Measurements from ENCODE around the gene PIEZO2.

PIEZO2 gene

GRCh38 chr18:11020877-11021414 lies 128.4 kb downstream of the PIEZO2 start (continued):
- TF ChIP-seq ZNF18 (tag by site-specific recombination; IDR thresholded peaks at IDR 0.05), result no peak

GRCh38 chr18:11020161-11020853 lies 129.1 kb downstream of the PIEZO2 start:
- ChIA-PET CTCF (interaction anchor here (0.7 to 3.3 kb wide), 3 partner anchors 20 to 499 kb away, joined by 3 to 13 read pairs (median 6); no protein-coding TSS in a partner anchor), POLR2A (no interaction called here)
- peak; percentile 96 for TF ChIP-seq SP7 (tag by site-specific recombination; IDR thresholded peaks at IDR 0.05)
- TF ChIP-seq ZNF223 (tag by site-specific recombination; IDR thresholded peaks at IDR 0.05), result no peak
- TF ChIP-seq ZNF785 (tag by site-specific recombination; IDR thresholded peaks at IDR 0.05), result no peak
- no peak for TF ChIP-seq ZBTB8A (tag by site-specific recombination; IDR thresholded peaks at IDR 0.05)
- H3K36me3 ChIP-seq (ENCODE audit: control insufficient read depth in 2 of 2, insufficient read depth in 1 of 2, low read length in 2 of 2), result no peaks in the 10 kb centered on the region
- no peak overlapping the region for H3K27ac ChIP-seq (ENCODE audit: extremely low read depth, low read depth, low read length)
- H3K4me3 ChIP-seq (ENCODE audit: low read depth, low read length), result no peak overlapping the region
- H3K9me3 ChIP-seq (ENCODE audit: control insufficient read depth, insufficient read depth, low read depth, low read length), result no peaks in the 10 kb centered on the region
- no peaks in the 10 kb centered on the region for H3K4me1 ChIP-seq (ENCODE audit: control insufficient read depth, insufficient read depth, low read length)

- H3K9me3 ChIP-seq (ENCODE audit: control insufficient read depth, insufficient read depth, low read depth, low read length), result no peaks in the 10 kb centered on the region
- H3K4me1 ChIP-seq (ENCODE audit: control insufficient read depth, insufficient read depth, low read length), result no peaks in the 10 kb centered on the region
- TF ChIP-seq ZXDB (tag by site-specific recombination; IDR thresholded peaks at IDR 0.05), result no peak
- no peak for TF ChIP-seq ZNF280D (tag by site-specific recombination; IDR thresholded peaks at IDR 0.05)
- TF ChIP-seq AEBP2 (tag by site-specific recombination; IDR thresholded peaks at IDR 0.05; ENCODE audit: borderline replicate concordance), result no peak
- TF ChIP-seq ZNF792 (tag by site-specific recombination; IDR thresholded peaks at IDR 0.05), result no peak
- no peak for TF ChIP-seq ZNF292 (tag by site-specific recombination; IDR thresholded peaks at IDR 0.05; ENCODE audit: borderline replicate concordance, low read depth)
- no peak for TF ChIP-seq GLI2 (tag by site-specific recombination; IDR thresholded peaks at IDR 0.05; ENCODE audit: borderline replicate concordance, low read depth)
- TF ChIP-seq BCL11B (tag by site-specific recombination; IDR thresholded peaks at IDR 0.05; ENCODE audit: low read depth), result no peak
- H3K36me3 ChIP-seq (ENCODE audit: control insufficient read depth in 2 of 2, insufficient read depth in 1 of 2, low read length in 2 of 2), result no peaks in the 10 kb centered on the region
- H3K4me3 ChIP-seq (ENCODE audit: low read depth, low read length), result no peak overlapping the region
- POLR2A ChIA-PET, result no interaction called here
- CTCF ChIA-PET, result interaction anchor here (1.4 to 3.3 kb wide), 2 partner anchors 21 to 499 kb away, joined by 6 to 13 read pairs; no protein-coding TSS in a partner anchor
- H3K27ac ChIP-seq (ENCODE audit: extremely low read depth, low read depth, low read length), result no peak overlapping the region
Measured at GRCh38 chr18:11019295-11020105, 129.9 kb downstream of the PIEZO2 start.
